HG03108 (cell line): ENCODE measurements around the gene PAIP1.
"Not testable (repeated sequence)": the region's sequence is repeated elsewhere in the genome, so short reads cannot be mapped to it uniquely, and the experiment has no call there.

Experiments
- ATAC-seq: cut with Tn5 transposase; IDR thresholded peaks from one replicate; pipeline ENCODE4 v1.9.1; 2021; ENCODE audit warnings: moderate library complexity; ENCODE audit not compliant: unreplicated experiment

Gene PAIP1

GRCh38 chr5:43556857-43557542, at the start of gene PAIP1:
PAIP1 (minus strand) TSS chr5:43557077; CDS start chr5:43556846, 231 bp downstream.
- peak; percentile 72 for ATAC-seq

- ATAC-seq: no peak
Observed at GRCh38 chr5:43606351-43606750, 49.5 kb upstream of the PAIP1 start.

- ATAC-seq: no peak
Observed at GRCh38 chr5:43604699-43605098, 47.8 kb upstream of the PAIP1 start.

- ATAC-seq: peak; percentile 48
Observed at GRCh38 chr5:43603344-43604217, 46.7 kb upstream of the PAIP1 start.

GRCh38 chr5:43602461-43603343, 45.8 kb upstream of the PAIP1 start, which contains the start of gene NNT:
NNT (plus strand) TSS chr5:43603180; CDS start chr5:43609196, 6,016 bp downstream.
- ATAC-seq: peak; percentile 69

- ATAC-seq: peak; percentile 28
Observed at GRCh38 chr5:43601454-43602260, 44.8 kb upstream of the PAIP1 start.

GRCh38 chr5:43598927-43599326, 42.0 kb upstream of the PAIP1 start:
- ATAC-seq: not testable (repeated sequence)

- ATAC-seq: no peak
Observed at GRCh38 chr5:43592363-43592762, 35.5 kb upstream of the PAIP1 start.

GRCh38 chr5:43590700-43591099, 33.8 kb upstream of the PAIP1 start:
- no peak for ATAC-seq

- no peak for ATAC-seq
Observed at GRCh38 chr5:43589310-43589709, 32.4 kb upstream of the PAIP1 start.

- no peak for ATAC-seq
Observed at GRCh38 chr5:43588842-43589241, 32.0 kb upstream of the PAIP1 start.

GRCh38 chr5:43584166-43584699, 27.4 kb upstream of the PAIP1 start:
- ATAC-seq: no peak

- ATAC-seq: no peak
Observed at GRCh38 chr5:43583724-43584123, 26.8 kb upstream of the PAIP1 start.

GRCh38 chr5:43582082-43583005, 25.5 kb upstream of the PAIP1 start:
- ATAC-seq: no peak

GRCh38 chr5:43581398-43581797, 24.5 kb upstream of the PAIP1 start:
- no peak for ATAC-seq

GRCh38 chr5:43580402-43581210, 23.7 kb upstream of the PAIP1 start:
- not testable (repeated sequence) for ATAC-seq

GRCh38 chr5:43573058-43573457, 16.2 kb upstream of the PAIP1 start:
- no peak for ATAC-seq

GRCh38 chr5:43572357-43572756, 15.5 kb upstream of the PAIP1 start:
- no peak for ATAC-seq
